ENCODE measurements around the gene EEFSEC. TPM values are rescaled to one million over a fixed set of nuclear protein-coding genes. Genes with fewer than 3 reads are reported as not detected.

Gene EEFSEC
- total and polyA plus RNA-seq, 2 experiments from 2014 or later = 10.1 to 16.2 TPM

DNA sequence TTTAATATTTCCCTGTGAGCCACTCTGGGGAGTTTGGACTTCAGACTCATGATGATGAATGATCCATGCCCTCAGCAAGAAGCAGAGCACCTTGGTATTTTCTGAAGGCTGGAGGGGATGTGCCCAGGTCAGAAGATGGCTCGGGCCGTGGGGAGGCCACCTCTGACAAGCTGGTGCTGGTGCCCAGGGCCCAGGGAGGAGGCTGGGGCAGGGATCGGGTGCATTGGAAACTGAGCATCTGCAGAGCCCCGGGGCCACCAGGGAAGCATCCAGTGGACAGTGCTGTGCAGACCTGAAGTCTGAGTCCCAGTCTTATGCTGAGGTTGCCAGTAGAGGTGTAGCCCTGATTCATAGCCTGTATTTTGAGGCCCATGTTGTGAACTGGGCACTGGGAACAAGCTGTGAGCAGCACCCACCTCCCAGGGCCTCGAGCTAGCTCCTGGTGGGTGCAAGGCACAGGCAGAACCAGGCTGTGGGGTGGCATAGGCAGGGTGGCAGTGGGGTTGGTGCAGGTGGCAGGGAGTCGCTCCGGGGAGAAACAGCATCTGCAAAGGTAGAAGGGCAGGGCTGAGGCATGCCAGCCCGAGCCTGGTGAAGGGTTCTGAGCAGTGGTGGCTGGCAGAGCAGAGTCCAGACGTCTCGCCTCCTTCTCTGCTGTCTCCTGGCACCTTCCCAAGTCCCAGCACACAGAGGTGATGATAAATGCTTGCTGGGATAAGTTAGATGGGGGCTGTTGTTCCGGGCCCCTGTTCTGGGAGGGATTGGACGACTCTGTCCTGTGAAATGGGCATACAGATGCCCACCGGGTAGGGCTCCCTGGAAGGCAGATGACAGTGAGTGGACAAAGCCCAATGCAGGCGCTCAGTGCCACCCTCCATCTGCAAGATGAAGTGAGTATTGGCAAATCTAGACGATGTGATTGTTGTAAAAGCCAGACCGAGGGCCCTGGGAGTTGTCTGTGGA lies 302.8 kb downstream of the EEFSEC start:
- H3K27ac Mint-ChIP-seq = no peak overlapping the region
- H3K27me3 Mint-ChIP-seq (ENCODE audit: insufficient read depth, low read depth, poor library complexity) = peaks cover 27% of the 10 kb centered on the region

More for the DNA sequence above, 302.8 kb downstream of the EEFSEC start:
- H3K79me2 ChIP-seq (replicated peaks; ENCODE audit: insufficient read depth) = no peaks in the 10 kb centered on the region
- H3K4me1 ChIP-seq (ENCODE audit: insufficient read depth) = no peaks in the 10 kb centered on the region
- no peak overlapping the region for H3K4me3 ChIP-seq
- H3K27me3 ChIP-seq (ENCODE audit: insufficient read depth) = no peaks in the 10 kb centered on the region; the same call in 1 of the 2 replicates
- H3K27ac ChIP-seq (ENCODE audit: low read depth) = no peak overlapping the region
- H3K9me2 ChIP-seq (ENCODE audit: insufficient read depth) = no peaks in the 10 kb centered on the region
- H3K4me3 Mint-ChIP-seq = no peak overlapping the region
- TF ChIP-seq, protein P1, sequence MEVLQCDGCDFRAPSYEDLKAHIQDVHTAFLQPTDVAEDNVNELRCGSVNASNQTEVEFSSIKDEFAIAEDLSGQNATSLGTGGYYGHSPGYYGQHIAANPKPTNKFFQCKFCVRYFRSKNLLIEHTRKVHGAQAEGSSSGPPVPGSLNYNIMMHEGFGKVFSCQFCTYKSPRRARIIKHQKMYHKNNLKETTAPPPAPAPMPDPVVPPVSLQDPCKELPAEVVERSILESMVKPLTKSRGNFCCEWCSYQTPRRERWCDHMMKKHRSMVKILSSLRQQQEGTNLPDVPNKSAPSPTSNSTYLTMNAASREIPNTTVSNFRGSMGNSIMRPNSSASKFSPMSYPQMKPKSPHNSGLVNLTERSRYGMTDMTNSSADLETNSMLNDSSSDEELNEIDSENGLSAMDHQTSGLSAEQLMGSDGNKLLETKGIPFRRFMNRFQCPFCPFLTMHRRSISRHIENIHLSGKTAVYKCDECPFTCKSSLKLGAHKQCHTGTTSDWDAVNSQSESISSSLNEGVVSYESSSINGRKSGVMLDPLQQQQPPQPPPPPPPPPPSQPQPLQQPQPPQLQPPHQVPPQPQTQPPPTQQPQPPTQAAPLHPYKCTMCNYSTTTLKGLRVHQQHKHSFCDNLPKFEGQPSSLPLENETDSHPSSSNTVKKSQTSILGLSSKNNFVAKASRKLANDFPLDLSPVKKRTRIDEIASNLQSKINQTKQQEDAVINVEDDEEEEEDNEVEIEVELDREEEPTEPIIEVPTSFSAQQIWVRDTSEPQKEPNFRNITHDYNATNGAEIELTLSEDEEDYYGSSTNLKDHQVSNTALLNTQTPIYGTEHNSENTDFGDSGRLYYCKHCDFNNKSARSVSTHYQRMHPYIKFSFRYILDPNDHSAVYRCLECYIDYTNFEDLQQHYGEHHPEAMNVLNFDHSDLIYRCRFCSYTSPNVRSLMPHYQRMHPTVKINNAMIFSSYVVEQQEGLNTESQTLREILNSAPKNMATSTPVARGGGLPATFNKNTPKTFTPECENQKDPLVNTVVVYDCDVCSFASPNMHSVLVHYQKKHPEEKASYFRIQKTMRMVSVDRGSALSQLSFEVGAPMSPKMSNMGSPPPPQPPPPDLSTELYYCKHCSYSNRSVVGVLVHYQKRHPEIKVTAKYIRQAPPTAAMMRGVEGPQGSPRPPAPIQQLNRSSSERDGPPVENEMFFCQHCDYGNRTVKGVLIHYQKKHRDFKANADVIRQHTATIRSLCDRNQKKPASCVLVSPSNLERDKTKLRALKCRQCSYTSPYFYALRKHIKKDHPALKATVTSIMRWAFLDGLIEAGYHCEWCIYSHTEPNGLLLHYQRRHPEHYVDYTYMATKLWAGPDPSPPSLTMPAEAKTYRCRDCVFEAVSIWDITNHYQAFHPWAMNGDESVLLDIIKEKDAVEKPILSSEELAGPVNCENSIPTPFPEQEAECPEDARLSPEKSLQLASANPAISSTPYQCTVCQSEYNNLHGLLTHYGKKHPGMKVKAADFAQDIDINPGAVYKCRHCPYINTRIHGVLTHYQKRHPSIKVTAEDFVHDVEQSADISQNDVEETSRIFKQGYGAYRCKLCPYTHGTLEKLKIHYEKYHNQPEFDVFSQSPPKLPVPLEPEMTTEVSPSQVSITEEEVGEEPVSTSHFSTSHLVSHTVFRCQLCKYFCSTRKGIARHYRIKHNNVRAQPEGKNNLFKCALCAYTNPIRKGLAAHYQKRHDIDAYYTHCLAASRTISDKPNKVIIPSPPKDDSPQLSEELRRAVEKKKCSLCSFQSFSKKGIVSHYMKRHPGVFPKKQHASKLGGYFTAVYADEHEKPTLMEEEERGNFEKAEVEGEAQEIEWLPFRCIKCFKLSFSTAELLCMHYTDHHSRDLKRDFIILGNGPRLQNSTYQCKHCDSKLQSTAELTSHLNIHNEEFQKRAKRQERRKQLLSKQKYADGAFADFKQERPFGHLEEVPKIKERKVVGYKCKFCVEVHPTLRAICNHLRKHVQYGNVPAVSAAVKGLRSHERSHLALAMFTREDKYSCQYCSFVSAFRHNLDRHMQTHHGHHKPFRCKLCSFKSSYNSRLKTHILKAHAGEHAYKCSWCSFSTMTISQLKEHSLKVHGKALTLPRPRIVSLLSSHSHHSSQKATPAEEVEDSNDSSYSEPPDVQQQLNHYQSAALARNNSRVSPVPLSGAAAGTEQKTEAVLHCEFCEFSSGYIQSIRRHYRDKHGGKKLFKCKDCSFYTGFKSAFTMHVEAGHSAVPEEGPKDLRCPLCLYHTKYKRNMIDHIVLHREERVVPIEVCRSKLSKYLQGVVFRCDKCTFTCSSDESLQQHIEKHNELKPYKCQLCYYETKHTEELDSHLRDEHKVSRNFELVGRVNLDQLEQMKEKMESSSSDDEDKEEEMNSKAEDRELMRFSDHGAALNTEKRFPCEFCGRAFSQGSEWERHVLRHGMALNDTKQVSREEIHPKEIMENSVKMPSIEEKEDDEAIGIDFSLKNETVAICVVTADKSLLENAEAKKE (CRISPR knock-in tag; IDR thresholded peaks at IDR 0.05) = no peak
- TF ChIP-seq CREB1 (CRISPR knock-in tag; IDR thresholded peaks at IDR 0.05; ENCODE audit: low read depth) (no peak), JUNB (IDR thresholded peaks at IDR 0.05; ENCODE audit: unreplicated experiment) (no peak), POLR2AphosphoS5 (IDR thresholded peaks at IDR 0.05; ENCODE audit: low read depth) (no peak), EZH2phosphoT487 (IDR thresholded peaks at IDR 0.05; ENCODE audit: unreplicated experiment) (no peak), EZH2 (IDR thresholded peaks at IDR 0.05; ENCODE audit: low read depth, unreplicated experiment) (no peak), ZNF331 (CRISPR knock-in tag; IDR thresholded peaks at IDR 0.05; ENCODE audit: low read depth) (no peak), STAT1 (IDR thresholded peaks at IDR 0.05; ENCODE audit: unreplicated experiment) (no peak), NANOG (IDR thresholded peaks at IDR 0.05; ENCODE audit: borderline replicate concordance) (no peak), ZNF114 (CRISPR knock-in tag; IDR thresholded peaks at IDR 0.05) (no peak)
- TF ChIP-seq, protein P2, sequence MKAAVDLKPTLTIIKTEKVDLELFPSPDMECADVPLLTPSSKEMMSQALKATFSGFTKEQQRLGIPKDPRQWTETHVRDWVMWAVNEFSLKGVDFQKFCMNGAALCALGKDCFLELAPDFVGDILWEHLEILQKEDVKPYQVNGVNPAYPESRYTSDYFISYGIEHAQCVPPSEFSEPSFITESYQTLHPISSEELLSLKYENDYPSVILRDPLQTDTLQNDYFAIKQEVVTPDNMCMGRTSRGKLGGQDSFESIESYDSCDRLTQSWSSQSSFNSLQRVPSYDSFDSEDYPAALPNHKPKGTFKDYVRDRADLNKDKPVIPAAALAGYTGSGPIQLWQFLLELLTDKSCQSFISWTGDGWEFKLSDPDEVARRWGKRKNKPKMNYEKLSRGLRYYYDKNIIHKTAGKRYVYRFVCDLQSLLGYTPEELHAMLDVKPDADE (IDR thresholded peaks at IDR 0.05) = no peak
- TF ChIP-seq, protein P3, sequence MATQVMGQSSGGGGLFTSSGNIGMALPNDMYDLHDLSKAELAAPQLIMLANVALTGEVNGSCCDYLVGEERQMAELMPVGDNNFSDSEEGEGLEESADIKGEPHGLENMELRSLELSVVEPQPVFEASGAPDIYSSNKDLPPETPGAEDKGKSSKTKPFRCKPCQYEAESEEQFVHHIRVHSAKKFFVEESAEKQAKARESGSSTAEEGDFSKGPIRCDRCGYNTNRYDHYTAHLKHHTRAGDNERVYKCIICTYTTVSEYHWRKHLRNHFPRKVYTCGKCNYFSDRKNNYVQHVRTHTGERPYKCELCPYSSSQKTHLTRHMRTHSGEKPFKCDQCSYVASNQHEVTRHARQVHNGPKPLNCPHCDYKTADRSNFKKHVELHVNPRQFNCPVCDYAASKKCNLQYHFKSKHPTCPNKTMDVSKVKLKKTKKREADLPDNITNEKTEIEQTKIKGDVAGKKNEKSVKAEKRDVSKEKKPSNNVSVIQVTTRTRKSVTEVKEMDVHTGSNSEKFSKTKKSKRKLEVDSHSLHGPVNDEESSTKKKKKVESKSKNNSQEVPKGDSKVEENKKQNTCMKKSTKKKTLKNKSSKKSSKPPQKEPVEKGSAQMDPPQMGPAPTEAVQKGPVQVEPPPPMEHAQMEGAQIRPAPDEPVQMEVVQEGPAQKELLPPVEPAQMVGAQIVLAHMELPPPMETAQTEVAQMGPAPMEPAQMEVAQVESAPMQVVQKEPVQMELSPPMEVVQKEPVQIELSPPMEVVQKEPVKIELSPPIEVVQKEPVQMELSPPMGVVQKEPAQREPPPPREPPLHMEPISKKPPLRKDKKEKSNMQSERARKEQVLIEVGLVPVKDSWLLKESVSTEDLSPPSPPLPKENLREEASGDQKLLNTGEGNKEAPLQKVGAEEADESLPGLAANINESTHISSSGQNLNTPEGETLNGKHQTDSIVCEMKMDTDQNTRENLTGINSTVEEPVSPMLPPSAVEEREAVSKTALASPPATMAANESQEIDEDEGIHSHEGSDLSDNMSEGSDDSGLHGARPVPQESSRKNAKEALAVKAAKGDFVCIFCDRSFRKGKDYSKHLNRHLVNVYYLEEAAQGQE (IDR thresholded peaks at IDR 0.05; ENCODE audit: unreplicated experiment) = no peak
- TF ChIP-seq, protein P4, sequence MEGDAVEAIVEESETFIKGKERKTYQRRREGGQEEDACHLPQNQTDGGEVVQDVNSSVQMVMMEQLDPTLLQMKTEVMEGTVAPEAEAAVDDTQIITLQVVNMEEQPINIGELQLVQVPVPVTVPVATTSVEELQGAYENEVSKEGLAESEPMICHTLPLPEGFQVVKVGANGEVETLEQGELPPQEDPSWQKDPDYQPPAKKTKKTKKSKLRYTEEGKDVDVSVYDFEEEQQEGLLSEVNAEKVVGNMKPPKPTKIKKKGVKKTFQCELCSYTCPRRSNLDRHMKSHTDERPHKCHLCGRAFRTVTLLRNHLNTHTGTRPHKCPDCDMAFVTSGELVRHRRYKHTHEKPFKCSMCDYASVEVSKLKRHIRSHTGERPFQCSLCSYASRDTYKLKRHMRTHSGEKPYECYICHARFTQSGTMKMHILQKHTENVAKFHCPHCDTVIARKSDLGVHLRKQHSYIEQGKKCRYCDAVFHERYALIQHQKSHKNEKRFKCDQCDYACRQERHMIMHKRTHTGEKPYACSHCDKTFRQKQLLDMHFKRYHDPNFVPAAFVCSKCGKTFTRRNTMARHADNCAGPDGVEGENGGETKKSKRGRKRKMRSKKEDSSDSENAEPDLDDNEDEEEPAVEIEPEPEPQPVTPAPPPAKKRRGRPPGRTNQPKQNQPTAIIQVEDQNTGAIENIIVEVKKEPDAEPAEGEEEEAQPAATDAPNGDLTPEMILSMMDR (conservative IDR thresholded peaks at IDR 0.05; ENCODE audit: low read depth in 2 of 2) = no peak
- ATAC-seq = no peak
- no peaks in the 10 kb centered on the region; the same call in 2 of the 3 replicates for H3K36me3 Mint-ChIP-seq (ENCODE audit: low read depth)
- no peak overlapping the region for H3K4me2 ChIP-seq
- no peaks in the 10 kb centered on the region for H3F3A ChIP-seq (replicated peaks; ENCODE audit: low read depth)
- no peaks in the 10 kb centered on the region for H4K20me1 ChIP-seq (replicated peaks; ENCODE audit: insufficient read depth)
- H3K9me3 Mint-ChIP-seq = no peaks in the 10 kb centered on the region
- DNase-seq (ENCODE audit: low spot score) = no peak
- no peaks in the 10 kb centered on the region for H3K36me3 ChIP-seq (ENCODE audit: insufficient read depth)
- H3K4me1 Mint-ChIP-seq = no peaks in the 10 kb centered on the region; the same call in 2 of the 3 replicates
- H2AFZ ChIP-seq = no peak overlapping the region
